Thyroid gland (tissue), 4 donors: Measurements from ENCODE around the gene LANCL3.

Source experiments
- POLR2A ChIP-seq, 2 donors: fragments of 450-650 bp; IDR thresholded peaks; one replicate each; pipeline ENCODE4 v1.6.1; 2017; ENCODE audit warnings: antibody characterized with exemption in 2 of 2, mild to moderate bottlenecking in 2 of 2, moderate library complexity in 1 of 2
- TF ChIP-seq, protein P1 (sequence below), 6 experiments: fragments of 200-600 bp in 3 of 6; fragments of 450-650 bp in 3 of 6; sonication (generic) in 3 of 6; IDR thresholded peaks; one replicate each; pipeline ENCODE4 v1.5.1; 2016 to 2019; ENCODE audit warnings: antibody characterized with exemption in 6 of 6, mild to moderate bottlenecking in 2 of 6, inconsistent platforms in 1 of 6, moderate library complexity in 1 of 6

DNA sequence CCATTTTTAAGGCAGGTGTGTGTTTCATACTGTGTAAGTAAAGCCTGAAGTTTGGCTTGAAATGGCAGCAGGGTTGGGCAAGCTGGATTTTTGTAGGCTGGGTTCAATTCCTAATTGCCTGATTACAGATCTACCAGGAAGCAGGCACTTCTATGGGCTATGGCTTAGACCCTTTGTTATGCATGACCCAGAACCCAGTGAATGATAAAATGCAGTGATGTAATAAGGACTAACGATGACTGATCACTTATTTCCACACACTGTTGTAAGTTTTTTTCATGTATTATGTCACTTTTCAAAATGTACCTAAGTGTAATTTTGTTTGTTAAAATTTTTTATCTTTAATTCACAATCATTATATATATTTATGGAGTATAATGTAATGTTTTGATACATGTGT, 8.6 kb downstream of the LANCL3 start:
- no peak for TF ChIP-seq POLR2A (IDR thresholded peaks at IDR 0.05)
- TF ChIP-seq, protein P1, sequence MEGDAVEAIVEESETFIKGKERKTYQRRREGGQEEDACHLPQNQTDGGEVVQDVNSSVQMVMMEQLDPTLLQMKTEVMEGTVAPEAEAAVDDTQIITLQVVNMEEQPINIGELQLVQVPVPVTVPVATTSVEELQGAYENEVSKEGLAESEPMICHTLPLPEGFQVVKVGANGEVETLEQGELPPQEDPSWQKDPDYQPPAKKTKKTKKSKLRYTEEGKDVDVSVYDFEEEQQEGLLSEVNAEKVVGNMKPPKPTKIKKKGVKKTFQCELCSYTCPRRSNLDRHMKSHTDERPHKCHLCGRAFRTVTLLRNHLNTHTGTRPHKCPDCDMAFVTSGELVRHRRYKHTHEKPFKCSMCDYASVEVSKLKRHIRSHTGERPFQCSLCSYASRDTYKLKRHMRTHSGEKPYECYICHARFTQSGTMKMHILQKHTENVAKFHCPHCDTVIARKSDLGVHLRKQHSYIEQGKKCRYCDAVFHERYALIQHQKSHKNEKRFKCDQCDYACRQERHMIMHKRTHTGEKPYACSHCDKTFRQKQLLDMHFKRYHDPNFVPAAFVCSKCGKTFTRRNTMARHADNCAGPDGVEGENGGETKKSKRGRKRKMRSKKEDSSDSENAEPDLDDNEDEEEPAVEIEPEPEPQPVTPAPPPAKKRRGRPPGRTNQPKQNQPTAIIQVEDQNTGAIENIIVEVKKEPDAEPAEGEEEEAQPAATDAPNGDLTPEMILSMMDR (IDR thresholded peaks at IDR 0.05): no peak
